GM23338 (cell line): Measurements from ENCODE around the gene RYR1. TPM values are rescaled to one million over a fixed set of nuclear protein-coding genes. Genes with fewer than 3 reads are reported as not detected.

Experiments
- ATAC-seq: fragments of 200-7000 bp; cut with Tn5 transposase; 3 replicates; pipeline ENCODE4 v1.9.1; 2020
- DNase-seq: peaks from one replicate; pipeline ENCODE4 v3.0.0-alpha.2; 2015; ENCODE audit warnings: low spot score
- H2AFZ ChIP-seq: fragments of 200-600 bp; sonication (generic); 2 replicates; pipeline ENCODE4 v1.8.0; 2016; ENCODE audit warnings: antibody characterized with exemption, mild to moderate bottlenecking, moderate library complexity
- H3F3A ChIP-seq: fragments of 200-600 bp; sonication (generic); replicated peaks from 2 replicates; pipeline ENCODE4 v1.8.0; 2017; ENCODE audit warnings: antibody characterized with exemption, mixed run types, low read depth
- H3K27ac ChIP-seq: fragments of 200-600 bp; sonication (generic); 2 replicates; pipeline ENCODE4 v1.6.1; 2016; ENCODE audit warnings: low read depth
- H3K27me3 ChIP-seq: fragments of 200-600 bp; sonication (generic); 2 replicates; pipeline ENCODE4 v1.8.0; 2016; ENCODE audit warnings: mild to moderate bottlenecking, mixed run types, moderate library complexity; ENCODE audit not compliant: insufficient read depth
- H3K36me3 ChIP-seq: fragments of 200-600 bp; sonication (generic); 2 replicates; pipeline ENCODE4 v1.8.0; 2016; ENCODE audit warnings: mild to moderate bottlenecking; ENCODE audit not compliant: insufficient read depth
- H3K4me1 ChIP-seq: fragments of 200-600 bp; sonication (generic); 2 replicates; pipeline ENCODE4 v1.8.0; 2016; ENCODE audit warnings: mild to moderate bottlenecking, moderate library complexity; ENCODE audit not compliant: insufficient read depth
- H3K4me2 ChIP-seq: fragments of 200-600 bp; sonication (generic); 2 replicates; pipeline ENCODE4 v1.7.1; 2017; ENCODE audit warnings: mixed run types
- H3K4me3 ChIP-seq: fragments of 200-600 bp; sonication (generic); 2 replicates; pipeline ENCODE4 v1.6.1; 2016; ENCODE audit warnings: mixed run types
- H3K79me2 ChIP-seq: fragments of 200-600 bp; sonication (generic); replicated peaks from 2 replicates; pipeline ENCODE4 v1.8.0; 2017; ENCODE audit warnings: mild to moderate bottlenecking; ENCODE audit not compliant: insufficient read depth
- H3K9me2 ChIP-seq: fragments of 200-600 bp; sonication (generic); 2 replicates; pipeline ENCODE4 v1.8.0; 2017; ENCODE audit not compliant: insufficient read depth
- H4K20me1 ChIP-seq: fragments of 200-600 bp; sonication (generic); replicated peaks from 2 replicates; pipeline ENCODE4 v1.8.0; 2017; ENCODE audit warnings: mild to moderate bottlenecking; ENCODE audit not compliant: insufficient read depth
- H3K27ac Mint-ChIP-seq: 2 replicates; pipeline ENCODE4 v1.8.0; 2020; ENCODE audit warnings: inconsistent platforms, mild to moderate bottlenecking, moderate library complexity, mixed read lengths
- H3K27me3 Mint-ChIP-seq: 3 replicates; pipeline ENCODE4 v1.8.0; 2022; ENCODE audit warnings: low read depth, mild to moderate bottlenecking, moderate library complexity, mixed read lengths, inconsistent platforms; ENCODE audit not compliant: insufficient read depth, poor library complexity
- H3K36me3 Mint-ChIP-seq: 3 replicates; pipeline ENCODE4 v1.8.0; 2021; ENCODE audit warnings: low read depth, mild to moderate bottlenecking, inconsistent platforms, moderate library complexity, mixed read lengths
- H3K4me1 Mint-ChIP-seq: 3 replicates; pipeline ENCODE4 v1.8.0; 2020; ENCODE audit warnings: mild to moderate bottlenecking, inconsistent platforms, mixed read lengths
- H3K4me3 Mint-ChIP-seq: 3 replicates; pipeline ENCODE4 v1.8.0; 2021; ENCODE audit warnings: moderate library complexity, mild to moderate bottlenecking, inconsistent platforms, mixed read lengths
- H3K9me3 Mint-ChIP-seq: 3 replicates; pipeline ENCODE4 v1.8.0; 2020; ENCODE audit warnings: moderate library complexity, mild to moderate bottlenecking, inconsistent platforms, mixed read lengths
- CREB1 ChIP-seq: fragments of 250-450 bp; sonication (Bioruptor Pico); IDR thresholded peaks from 2 replicates; pipeline ENCODE4 v1.5.0; 2020; ENCODE audit warnings: low read depth, mild to moderate bottlenecking, moderate library complexity
- ETS1 ChIP-seq: IDR thresholded peaks from 2 replicates; pipeline ENCODE4 v1.6.1; 2016; ENCODE audit warnings: antibody characterized with exemption
- EZH2 ChIP-seq: fragments of 200-600 bp; sonication (generic); IDR thresholded peaks from one replicate; pipeline ENCODE4 v1.8.0; 2017; ENCODE audit warnings: antibody characterized with exemption, mild to moderate bottlenecking, low read depth; ENCODE audit not compliant: unreplicated experiment
- EZH2phosphoT487 ChIP-seq: fragments of 200-600 bp; sonication (generic); IDR thresholded peaks from one replicate; pipeline ENCODE4 v1.8.1; 2018; ENCODE audit warnings: antibody characterized with exemption; ENCODE audit not compliant: unreplicated experiment
- JUNB ChIP-seq: IDR thresholded peaks from one replicate; pipeline ENCODE4 v1.6.1; 2016; ENCODE audit warnings: antibody characterized with exemption; ENCODE audit not compliant: unreplicated experiment
- NANOG ChIP-seq: IDR thresholded peaks from 2 replicates; pipeline ENCODE4 v1.6.1; 2016; ENCODE audit warnings: antibody characterized with exemption, borderline replicate concordance
- POLR2AphosphoS5 ChIP-seq: IDR thresholded peaks from 2 replicates; pipeline ENCODE4 v1.6.1; 2016; ENCODE audit warnings: antibody characterized with exemption, low read depth
- STAT1 ChIP-seq: IDR thresholded peaks from one replicate; pipeline ENCODE4 v1.6.1; 2016; ENCODE audit warnings: antibody characterized with exemption; ENCODE audit not compliant: unreplicated experiment
- ZNF114 ChIP-seq: fragments of 250-450 bp; sonication (Bioruptor Pico); IDR thresholded peaks from 2 replicates; pipeline ENCODE4 v1.5.0; 2020; ENCODE audit warnings: mild to moderate bottlenecking, moderate library complexity
- ZNF331 ChIP-seq: fragments of 250-450 bp; sonication (Bioruptor Pico); IDR thresholded peaks from 2 replicates; pipeline ENCODE4 v1.5.0; 2020; ENCODE audit warnings: low read depth, mild to moderate bottlenecking, moderate library complexity
- ZNF462 ChIP-seq: fragments of 250-450 bp; sonication (Bioruptor Pico); IDR thresholded peaks from 2 replicates; pipeline ENCODE4 v1.5.0; 2020; ENCODE audit warnings: mild to moderate bottlenecking, moderate library complexity
- polyA plus RNA-seq: library from polyadenylated mRNA; unstranded; fragments of >200 nt; fragmentation: Nextera tagmentation; extraction: Ambion mirVana; gene quantifications from 2 replicates; pipeline ENCODE4 v1.2.1, GENCODE V29; 2016
- total RNA-seq: library from RNA; depleted of rRNA; stranded (reverse); fragments of >200 nt; shearing (Covaris generic); gene quantifications from 2 replicates; pipeline ENCODE4 v1.2.3, GENCODE V29; 2014

RYR1 gene
- total and polyA plus RNA-seq, 2 experiments from 2014 or later = 4.0 to 26.7 TPM

- Mint-ChIP-seq H3K27me3 (peaks cover 10% of the 10 kb centered on the region), H3K36me3 (peaks cover 3% of the 10 kb centered on the region; the same call in 1 of the 3 replicates), H3K9me3 (no peaks in the 10 kb centered on the region), H3K27ac (no peak overlapping the region), H3K4me3 (no peak overlapping the region; the same call in 2 of the 3 replicates), H3K4me1 (peaks cover 6% of the 10 kb centered on the region)
- Histone ChIP-seq H3K4me2 (no peak overlapping the region), H3K9me2 (no peaks in the 10 kb centered on the region), H3K4me3 (no peak overlapping the region), H3K27ac (no peak overlapping the region), H3K79me2 (no peaks in the 10 kb centered on the region), H2AFZ (no peak overlapping the region), H3K27me3 (no peaks in the 10 kb centered on the region), H3F3A (0 out of 2 replicates have a peak, but pooled peaks cover 3% of the 10 kb centered on the region), H3K4me1 (peaks cover 5% of the 10 kb centered on the region; the same call in 1 of the 2 replicates), H4K20me1 (no peaks in the 10 kb centered on the region), H3K36me3 (no peaks in the 10 kb centered on the region)
- DNase-seq (no peak), ATAC-seq (no peak)
- TF ChIP-seq EZH2 (no peak), ZNF331 (no peak), ETS1 (no peak), NANOG (no peak)
Measured at GRCh38 chr19:38412491-38412890, 21.0 kb upstream of the RYR1 start.

- Histone ChIP-seq H3K27ac (no peak overlapping the region), H3K27me3 (no peaks in the 10 kb centered on the region), H3F3A (0 out of 2 replicates have a peak, but pooled peaks cover 5% of the 10 kb centered on the region), H4K20me1 (no peaks in the 10 kb centered on the region), H2AFZ (no peak overlapping the region), H3K4me1 (peaks cover 6% of the 10 kb centered on the region; the same call in 1 of the 2 replicates), H3K9me2 (no peaks in the 10 kb centered on the region), H3K79me2 (no peaks in the 10 kb centered on the region), H3K4me2 (no peak overlapping the region), H3K36me3 (no peaks in the 10 kb centered on the region), H3K4me3 (no peak overlapping the region)
- peaks cover 3% of the 10 kb centered on the region; the same call in 1 of the 3 replicates for H3K36me3 Mint-ChIP-seq
- peaks cover 8% of the 10 kb centered on the region for H3K4me1 Mint-ChIP-seq
- H3K9me3 Mint-ChIP-seq = no peaks in the 10 kb centered on the region
- ATAC-seq = no peak
- H3K4me3 Mint-ChIP-seq = no peak overlapping the region
- TF ChIP-seq ZNF462 (CRISPR knock-in tag) (no peak), NANOG (no peak), CREB1 (no peak), ZNF114 (CRISPR knock-in tag) (no peak), POLR2AphosphoS5 (no peak), EZH2phosphoT487 (no peak), JUNB (no peak), STAT1 (no peak), ZNF331 (no peak)
- DNase-seq = no peak
- no peak overlapping the region for H3K27ac Mint-ChIP-seq
- H3K27me3 Mint-ChIP-seq = peaks cover 10% of the 10 kb centered on the region
Measured at GRCh38 chr19:38412961-38413360, 20.5 kb upstream of the RYR1 start.
